Measurements from ENCODE around the gene EYA3.
"Not testable (repeated sequence)": the region's sequence is repeated elsewhere in the genome, so short reads cannot be mapped to it uniquely, and the experiment has no call there.

Gene EYA3

DNA sequence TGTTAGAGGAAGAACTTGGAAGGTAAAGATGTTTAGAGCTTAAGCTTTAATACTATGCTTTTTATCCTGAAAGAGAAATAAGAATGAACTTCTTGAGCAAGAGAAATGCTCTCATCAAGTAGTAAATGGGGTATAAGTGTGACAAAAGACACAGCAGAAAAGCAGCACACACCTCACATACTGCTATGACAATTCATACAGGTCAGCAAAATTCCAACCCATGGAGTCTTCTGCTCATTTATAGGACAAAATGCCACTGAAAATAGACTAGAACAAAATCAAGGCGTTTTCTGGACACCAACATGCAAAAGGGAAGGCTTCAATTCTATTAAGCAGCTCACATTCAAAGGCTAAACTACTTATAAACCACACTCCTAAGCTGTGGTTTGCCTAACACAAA is 61.2 kb downstream of the EYA3 start:
- no peak for DNase-seq

DNA sequence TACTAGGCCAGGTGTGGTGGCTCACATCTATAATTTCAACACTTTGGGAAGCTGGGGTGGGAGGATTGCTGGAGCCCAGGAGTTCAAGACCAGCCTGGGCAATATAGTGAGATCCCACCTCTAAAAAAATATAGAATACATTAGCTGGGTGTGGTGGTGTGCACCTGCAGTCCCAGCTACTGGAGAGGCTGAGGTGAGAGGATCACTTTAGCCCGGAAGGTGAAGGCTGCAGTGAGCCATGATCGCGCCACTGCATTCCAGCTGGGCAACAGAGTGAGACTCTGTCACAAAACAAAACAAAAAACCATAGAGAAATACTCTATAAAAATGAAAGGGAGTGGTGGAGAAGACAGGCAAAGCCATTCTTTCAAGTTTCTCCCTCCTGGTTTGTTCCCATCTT is 62.1 kb downstream of the EYA3 start:
- DNase-seq, result no peak

DNA sequence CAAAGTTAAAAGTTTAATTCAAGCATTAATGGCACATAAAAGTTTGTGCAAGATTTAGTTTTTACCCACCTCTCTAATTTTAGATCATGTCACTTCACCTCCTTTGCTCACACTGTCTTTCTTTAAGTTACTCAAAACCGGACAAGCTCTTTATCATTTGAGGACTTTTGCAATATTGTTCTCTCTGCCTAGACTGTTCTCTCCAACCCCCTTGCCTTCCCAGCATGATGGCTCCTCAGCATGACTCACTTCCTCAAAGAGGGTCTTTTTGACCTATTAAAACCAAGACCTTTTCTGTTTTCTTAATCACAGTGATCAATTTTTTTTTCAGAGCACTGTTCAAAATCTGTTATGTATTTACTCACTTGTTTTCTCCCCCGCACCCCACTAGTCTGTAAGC is 67.3 kb downstream of the EYA3 start:
- no peak for DNase-seq

DNA sequence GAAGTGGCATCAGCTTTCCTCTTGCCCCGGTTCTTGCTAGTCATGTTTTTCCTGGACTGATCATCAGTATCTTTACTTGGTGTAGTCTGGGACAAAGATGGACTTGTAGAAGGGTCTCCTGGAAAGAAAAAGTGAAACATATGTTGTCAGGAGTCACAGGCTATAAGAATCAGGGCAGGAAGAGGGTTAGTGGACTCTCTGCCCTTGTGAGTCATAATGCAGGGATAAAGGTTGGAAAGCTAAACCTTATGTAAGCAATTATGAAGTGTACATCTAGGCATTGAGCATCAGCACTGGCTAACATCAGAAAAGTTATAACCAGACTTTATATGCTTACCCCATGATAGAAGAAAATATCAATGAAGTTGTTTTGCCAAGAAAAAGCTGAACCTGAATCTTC is 77.4 kb downstream of the EYA3 start:
- DNase-seq, result no peak

DNA sequence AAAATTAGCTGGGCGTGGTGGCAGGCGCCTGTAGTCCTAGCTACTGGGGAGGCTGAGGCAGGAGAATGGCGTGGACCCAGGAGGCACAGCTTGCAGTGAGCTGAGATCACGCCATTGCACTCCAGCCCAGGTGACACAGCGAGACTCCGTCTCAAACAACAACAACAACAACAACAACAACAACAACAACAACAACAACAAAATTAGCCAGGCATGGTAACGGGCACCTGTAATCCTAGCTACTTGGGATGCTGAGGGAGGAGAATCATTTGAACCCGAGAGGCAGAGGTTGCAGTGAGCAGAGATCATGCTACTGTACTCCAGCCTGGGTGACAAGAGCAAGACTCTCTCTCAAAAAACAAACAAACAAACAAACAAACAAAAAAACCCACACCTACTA is 85.3 kb downstream of the EYA3 start:
- DNase-seq, result not testable (repeated sequence)

DNA sequence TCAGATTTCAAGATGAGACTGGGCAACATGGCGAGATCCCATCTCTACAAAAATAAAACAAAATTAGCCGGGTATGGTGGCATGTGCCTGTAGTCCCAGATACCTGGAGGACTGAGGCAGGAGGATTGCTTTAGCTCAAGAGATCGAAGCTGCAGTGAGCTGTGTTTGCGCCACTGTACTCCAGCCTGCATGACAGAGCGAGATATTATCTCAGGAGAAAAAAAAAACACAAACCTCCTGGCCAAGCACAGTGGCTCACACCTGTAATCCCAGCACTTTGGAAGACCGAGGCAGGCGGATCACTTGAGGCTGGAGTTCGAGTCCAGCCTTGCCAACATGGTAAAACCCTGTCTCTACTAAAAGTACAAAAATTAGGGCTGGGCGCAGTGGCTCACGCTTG is 85.8 kb downstream of the EYA3 start:
- DNase-seq, result no peak

DNA sequence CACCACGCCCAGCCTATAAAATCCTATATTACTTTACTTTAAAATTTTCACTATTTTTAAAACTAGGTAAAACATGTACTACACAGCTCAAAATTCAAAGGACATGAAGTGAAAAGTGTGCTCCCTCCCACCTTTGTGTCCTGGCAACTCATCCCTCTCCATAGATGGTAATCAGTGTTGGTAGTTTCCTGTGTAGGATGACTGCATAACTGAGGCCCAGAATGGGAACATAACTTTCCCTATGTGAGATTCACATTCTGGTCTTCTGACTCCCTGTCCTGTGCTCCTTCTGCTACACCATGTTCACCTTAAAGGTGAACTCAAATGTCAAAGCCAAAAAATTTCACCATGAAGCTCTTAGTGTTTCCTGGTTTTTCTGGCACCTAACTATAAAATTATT is 89.4 kb downstream of the EYA3 start:
- DNase-seq, result no peak

DNA sequence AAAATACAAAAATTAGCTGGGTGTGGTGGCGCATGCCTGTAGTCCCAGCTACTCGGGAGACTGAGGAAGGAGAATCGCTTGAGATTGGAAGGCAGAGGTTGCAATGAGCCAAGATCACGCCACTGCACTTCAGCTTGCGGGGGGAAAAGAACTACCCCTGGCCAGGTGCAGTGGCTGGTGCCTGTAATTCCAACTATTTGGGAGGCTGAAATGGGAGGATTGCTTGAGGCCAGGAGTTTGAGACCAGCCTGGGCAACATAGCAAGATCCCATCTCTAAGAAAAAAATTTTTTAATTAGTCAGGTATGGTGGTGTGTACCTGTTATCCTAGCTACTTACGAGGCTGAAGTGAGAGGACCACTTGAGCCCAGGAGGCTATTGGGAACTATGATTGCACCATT is 93.9 kb downstream of the EYA3 start:
- DNase-seq, result not testable (repeated sequence)

DNA sequence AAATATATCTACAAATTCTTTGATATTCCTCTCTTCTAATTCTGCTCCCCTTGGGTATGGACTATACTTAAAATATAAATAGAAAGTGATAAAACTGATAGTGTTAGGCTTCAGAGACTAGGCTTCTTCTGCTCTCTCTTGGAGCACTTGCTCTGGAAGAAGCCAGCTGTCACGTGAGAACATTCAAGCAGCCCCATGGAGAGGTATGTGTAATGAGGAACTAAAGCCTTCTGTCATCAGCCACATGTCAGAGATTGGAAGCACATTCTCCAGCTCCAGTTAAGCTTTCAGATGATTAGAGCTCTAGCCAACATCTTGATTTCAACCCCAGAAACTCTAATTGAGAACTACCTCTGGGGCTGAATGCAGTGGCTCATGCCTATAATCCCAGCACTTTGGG is 94.3 kb downstream of the EYA3 start:
- DNase-seq, result no peak

DNA sequence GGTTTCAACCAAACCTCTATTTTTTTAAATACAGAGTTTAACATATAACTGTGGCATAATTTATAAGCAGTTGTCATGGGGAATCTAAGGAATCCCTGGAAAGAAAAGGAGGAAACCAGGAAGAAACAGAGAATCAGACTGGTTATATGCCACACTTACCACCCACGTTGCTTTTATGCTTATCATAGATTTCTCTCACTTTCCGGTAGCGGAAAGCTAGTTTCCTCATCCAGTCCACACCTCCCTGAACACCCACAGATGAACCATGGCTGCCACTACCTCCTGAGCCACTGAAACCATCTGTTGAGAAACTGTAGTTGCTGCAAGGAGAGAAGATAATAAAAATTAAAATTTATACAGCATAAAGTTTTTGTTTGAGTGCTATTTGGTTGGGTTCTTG is 95.2 kb downstream of the EYA3 start:
- DNase-seq, result no peak

DNA sequence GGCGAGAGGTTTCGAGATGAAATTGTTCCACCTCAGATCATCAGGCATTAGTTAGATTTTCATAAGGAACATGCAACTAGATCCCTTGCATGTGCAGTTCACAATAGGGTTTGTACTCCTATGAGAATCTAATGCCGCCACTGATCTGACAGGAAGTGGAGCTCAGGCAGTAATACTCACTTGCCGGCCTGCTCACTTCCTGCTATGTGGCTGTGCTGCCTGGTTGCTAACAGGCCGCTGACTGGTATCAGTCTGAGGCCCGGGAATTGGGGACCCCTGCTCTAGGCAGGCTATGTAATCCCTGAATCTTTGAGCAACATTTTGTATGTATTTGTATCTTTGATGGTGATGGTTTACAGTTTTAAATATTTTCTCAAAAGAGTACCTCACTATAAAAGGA is 96.1 kb downstream of the EYA3 start:
- peak in 1 of 2 donors; percentile 30 for DNase-seq

DNA sequence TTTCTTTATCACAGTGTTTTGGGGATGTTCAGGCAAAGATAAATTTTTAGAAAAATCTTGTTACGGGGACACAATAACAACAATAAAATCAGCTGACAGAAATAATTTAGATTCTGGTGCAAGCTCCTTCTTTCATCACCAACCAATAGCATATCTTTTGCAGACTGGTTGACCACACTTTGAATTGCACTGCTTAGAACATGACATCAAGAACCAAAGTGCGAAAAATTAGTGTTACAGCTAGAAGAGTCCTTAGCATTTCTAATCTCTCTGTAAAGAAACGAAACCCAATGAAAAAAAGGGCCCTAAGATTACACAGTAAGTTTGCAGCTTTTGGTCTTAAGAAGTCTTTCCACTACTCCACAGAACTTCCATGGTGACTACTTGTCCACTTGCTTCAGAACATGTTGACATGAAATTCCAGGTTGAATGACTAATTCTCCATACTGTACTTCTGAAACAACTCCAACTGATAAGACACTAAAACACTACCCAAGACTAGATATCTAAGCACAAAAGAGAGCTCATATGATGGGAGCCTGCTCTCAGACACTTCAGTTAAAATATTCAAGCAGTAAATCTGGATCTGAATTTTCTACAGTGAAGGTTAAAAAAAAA is 97.4 kb downstream of the EYA3 start:
- no peak for DNase-seq

DNA sequence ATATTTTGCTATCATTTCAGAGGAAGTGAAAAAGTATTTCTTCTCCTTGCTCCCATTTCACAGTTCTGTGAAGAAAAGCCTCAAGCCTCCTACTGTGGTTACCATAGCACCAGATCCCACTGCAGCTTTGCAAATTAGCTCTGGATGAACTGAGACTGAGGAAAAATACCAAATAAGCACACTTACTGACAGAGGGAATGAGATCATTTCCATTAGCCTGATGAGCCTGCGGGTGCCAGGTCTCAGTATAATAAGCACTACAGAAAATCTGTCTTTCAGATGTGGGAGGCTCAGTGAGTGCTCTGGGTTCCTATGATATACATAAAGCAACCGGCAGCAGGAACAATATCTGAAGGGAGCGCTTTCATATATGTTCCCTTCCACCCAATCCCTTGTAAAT is 107.3 kb downstream of the EYA3 start:
- no peak for DNase-seq

DNA sequence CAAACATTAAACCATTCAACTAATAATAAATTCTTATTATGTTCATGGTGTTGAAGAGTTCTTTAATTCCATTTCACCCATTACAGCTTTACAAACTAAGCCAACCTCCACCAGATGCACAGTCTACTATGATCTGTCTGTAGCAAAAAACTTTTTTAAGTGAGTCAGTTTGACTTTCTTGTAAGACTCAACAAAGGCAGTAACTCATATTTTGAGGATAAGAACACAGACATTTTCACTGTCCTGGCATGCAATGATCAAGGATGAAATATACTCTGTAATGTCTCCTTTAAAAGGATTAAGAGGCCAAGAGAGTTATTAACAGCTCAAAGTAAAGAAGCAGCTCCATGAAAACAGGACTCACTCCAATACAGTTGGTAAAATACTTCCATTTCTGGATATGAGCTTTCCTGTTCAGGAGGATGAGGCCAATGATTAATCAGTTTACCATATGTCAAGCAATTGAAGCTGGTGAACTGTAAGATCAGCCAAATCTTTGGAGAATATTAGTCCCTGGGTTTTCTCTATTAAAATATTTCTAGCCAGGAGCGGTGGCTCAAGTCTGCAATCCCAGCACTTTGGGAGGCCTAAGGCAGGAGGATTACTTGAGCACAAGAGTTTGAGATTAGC is 108.1 kb downstream of the EYA3 start:
- no peak for DNase-seq

DNA sequence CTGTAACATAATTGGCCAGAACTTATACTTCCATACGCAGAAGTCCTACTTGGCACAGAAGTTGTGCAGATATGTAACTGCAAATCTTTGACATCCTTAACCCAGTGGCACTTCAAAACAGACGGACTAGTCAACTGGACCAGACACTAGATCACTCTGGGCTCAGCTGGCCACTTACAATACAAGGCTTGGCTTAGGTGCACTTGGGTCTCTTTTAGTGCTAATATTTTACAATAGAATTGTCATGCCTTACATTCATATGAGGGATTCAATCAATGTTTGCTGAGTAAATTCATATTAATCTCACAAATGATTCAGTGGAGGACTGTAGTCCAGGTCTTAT is 108.6 kb downstream of the EYA3 start:
- no peak for DNase-seq

DNA sequence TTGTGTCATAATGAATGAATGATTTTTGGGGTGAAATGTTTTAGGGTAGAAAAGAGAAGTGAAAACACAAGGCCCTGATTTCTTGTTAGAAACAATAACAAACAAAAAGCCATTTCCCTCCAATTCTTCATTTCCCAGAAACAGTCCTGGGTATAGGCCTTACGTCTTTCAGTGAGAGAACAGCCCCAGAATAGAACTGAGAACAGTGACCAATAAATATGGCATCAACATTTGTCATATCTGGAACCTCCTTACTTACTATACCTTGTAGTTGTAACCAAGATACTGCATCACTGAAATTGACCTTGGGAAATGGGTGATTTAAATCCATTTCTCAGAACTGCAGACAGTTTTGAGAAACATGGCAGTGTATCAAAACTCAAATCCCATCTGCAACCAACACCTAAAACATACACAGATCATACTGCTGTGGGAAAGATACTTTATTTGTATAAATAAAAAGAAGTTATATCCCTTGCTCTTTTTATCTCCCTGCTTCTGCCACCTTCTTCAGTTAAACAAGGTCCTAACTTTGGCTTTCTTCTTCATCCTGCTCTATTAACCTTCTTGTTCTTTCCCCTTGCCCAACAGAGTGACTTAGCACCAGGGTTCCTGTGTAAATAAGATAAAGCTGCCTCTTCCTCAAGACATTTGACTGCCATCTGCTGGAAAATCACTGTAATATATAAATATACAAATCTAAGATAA is 109.1 kb downstream of the EYA3 start:
- DNase-seq, result no peak

DNA sequence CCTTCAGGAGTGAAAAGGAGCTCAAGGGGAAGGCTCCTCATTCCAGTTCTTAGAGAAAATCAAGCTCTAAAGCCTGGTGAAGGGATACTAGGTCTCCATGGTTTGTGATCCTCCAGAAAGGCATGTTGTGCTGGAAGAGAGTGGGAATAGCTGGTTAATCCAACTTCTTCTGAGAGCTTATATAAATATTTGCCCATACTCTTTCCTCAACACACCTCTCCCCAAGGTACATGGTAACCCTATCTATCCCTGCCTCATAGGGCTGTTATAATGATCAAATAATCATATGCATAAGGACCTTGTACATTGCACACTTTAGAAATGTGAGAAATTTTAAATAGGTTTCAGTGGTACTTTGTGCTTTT is 114.0 kb downstream of the EYA3 start:
- no peak for DNase-seq

DNA sequence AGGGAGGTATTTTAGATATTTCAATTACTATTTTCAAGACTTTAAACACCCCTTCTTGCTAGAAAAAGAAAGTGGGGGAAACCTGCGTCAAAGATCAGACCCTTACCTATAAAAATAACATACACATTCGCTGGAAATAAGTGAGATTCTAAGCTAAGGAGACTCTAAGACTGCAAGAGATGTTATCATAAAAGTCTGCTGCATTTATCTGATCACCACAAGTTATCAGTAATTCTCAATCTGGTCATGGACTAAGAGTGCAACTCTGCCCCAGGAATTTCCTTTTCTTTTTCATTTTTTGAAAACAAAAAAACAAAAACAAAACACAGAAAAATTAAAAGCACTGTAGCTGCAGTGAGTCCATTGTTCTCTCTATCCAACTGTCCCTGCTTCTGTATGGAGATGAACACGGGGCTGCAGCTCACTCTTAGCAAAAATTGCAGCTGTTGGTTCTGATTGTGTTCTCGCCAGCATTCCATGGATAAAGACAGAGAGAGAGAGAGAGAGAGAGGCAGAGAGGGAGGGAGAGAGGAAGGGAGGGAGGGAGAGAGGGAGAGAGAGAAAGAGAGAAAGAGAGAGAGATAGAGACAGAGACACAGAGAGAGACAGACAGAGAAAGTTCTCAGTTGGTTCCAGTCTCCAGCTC is 114.5 kb downstream of the EYA3 start:
- DNase-seq, result no peak

DNA sequence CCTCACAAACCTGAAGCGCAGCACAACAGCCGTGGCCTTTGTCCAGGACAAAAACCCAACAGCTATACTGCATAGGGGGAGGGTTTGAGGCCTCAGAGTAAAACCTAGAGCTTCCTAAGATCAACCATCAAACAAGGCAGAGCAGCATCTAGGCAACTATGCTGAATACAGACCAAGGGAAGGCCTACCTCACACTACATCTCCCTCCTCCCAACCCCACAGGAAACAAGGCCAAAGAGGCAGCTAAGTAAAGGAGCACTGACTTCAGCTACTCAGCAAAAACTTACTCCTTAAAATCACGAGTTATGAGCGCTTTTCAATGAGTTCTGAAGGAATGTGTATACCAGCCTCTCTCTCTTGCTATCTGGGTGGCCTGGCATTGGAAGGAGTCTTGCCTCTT is 116.3 kb downstream of the EYA3 start:
- no peak for DNase-seq

DNA sequence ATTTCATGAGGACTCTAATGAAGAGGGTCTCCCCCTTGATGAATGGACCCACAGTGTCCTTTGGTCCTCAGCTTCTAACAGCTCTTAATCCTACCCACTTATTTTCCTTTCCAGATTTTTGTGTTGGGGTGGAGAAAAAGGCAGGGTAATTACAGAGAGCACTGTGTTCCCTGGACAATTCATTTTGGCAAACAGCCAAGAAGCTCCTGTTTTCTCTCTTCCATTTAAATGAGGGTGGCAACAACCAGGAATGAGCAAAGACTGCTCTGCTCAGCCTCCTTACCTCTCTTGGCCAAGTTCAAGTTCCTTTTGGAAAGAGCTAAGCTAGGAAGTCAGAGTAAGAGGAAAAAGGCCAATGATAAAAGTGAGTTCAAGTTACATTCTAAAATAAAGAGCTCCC is 116.7 kb downstream of the EYA3 start:
- no peak for DNase-seq

DNA sequence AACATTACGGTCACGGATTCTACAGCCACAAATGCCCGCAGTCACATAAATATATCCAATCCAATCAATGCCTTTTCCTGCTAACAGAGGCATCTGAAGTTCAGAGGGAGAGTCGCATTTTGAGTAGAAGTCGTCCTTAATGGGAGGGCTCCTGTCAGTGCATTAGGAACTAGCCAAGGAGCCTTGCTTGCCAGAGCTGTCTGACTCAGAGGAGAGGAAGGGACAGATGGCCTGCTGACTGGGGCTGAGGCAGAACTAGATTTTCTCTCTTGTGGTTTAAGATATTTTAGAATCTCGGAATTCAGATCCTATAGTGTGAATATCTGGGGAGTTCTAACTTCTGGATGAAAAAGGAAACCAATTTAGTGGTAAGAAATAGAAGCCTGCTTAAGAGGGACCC is 118.0 kb downstream of the EYA3 start:
- no peak for DNase-seq

DNA sequence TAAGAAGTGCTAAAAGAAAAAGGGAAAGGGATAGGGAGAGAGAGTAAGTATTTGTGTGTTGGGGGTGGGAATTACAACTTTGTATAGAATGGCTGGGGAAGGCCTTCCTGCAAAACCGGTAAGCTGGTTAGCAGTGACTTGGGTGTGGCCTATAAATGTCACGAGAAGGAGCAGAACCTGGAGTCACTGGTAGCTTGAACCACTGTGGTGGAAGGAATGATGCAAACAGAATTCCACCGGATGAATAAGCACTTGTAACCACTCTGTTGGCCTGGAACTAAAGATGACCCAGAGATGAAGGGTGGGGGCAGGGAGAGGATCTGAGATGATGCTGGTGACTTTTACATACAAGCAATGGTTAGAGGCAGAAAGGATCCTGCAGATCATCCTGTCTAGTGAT is 119.7 kb downstream of the EYA3 start:
- DNase-seq, result no peak

DNA sequence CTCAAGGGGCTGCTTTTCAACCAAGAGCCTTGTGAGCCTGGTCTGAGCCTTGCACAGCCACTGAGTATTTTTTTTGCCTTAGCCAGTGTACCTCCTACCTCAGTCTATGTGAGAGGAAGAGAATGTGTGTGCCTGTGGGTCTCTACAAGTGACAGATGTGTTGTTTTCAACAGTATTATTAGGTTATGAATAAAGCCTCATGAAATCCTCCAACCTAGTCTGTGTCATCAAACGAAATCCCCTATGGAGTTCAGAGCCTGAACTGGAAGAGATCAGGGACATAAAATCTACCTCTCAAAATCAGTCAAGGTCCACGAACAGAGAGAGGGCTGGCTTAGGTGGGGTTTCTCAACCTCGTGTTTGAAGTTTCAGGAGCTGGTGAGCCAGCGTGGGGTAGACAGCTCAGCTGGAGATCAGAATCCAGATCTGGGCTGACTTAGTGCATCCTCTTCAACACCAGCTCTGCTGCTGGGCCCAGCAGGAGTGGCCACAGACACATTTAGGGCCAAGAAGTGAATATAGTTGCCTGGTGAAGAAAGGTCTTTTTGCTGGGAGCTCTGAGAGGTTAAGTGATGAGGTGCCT is 120.4 kb downstream of the EYA3 start:
- no peak for DNase-seq

Data from stimulated activated CD4-positive, alpha-beta T cell treated with anti-CD3 and anti-CD28 coated beads, Interleukin-2, amount 100 ng/mL, for 48 hours (primary cell).